ENCODE results near the gene LCLAT1.

The LCLAT1 gene

DNA sequence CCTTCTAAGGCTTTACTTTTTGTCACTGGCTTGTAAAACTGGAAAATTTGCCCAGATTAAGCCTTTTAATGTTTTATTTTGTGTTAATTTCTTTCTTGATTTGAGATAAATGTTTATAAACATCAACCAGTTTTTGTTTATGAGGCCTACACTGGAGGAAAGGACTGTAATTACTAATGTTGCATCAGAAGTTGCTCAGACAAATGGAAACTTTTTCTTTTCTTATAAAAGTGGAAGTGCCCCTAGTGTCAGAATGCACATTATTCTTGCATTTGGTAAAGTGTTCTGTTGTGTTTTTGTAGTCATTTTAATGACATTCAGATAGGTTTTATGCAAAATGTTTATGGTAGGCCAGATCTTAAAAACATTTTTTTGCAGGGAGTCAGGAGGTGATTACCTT lies 25.3 kb downstream of the LCLAT1 start:
- Histone ChIP-seq H3K4me1 (ENCODE audit: control insufficient read depth in 1 of 2, insufficient read depth in 1 of 2, low read depth in 1 of 2, low read length in 1 of 2) (peaks cover 14 to 15% of the 10 kb centered on the region in 2 experiments), H3K36me3 (no peaks in the 10 kb centered on the region), H3K27me3 (no peaks in the 10 kb centered on the region), H3K4me3 (ENCODE audit: low read depth in 1 of 2, low read length in 1 of 2) (no peak overlapping the region), H3K9me3 (no peaks in the 10 kb centered on the region), H3K27ac (peak overlapping the region; percentile 67)
- TF ChIP-seq, protein P1, sequence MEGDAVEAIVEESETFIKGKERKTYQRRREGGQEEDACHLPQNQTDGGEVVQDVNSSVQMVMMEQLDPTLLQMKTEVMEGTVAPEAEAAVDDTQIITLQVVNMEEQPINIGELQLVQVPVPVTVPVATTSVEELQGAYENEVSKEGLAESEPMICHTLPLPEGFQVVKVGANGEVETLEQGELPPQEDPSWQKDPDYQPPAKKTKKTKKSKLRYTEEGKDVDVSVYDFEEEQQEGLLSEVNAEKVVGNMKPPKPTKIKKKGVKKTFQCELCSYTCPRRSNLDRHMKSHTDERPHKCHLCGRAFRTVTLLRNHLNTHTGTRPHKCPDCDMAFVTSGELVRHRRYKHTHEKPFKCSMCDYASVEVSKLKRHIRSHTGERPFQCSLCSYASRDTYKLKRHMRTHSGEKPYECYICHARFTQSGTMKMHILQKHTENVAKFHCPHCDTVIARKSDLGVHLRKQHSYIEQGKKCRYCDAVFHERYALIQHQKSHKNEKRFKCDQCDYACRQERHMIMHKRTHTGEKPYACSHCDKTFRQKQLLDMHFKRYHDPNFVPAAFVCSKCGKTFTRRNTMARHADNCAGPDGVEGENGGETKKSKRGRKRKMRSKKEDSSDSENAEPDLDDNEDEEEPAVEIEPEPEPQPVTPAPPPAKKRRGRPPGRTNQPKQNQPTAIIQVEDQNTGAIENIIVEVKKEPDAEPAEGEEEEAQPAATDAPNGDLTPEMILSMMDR (IDR thresholded peaks at IDR 0.05): no peak

DNA sequence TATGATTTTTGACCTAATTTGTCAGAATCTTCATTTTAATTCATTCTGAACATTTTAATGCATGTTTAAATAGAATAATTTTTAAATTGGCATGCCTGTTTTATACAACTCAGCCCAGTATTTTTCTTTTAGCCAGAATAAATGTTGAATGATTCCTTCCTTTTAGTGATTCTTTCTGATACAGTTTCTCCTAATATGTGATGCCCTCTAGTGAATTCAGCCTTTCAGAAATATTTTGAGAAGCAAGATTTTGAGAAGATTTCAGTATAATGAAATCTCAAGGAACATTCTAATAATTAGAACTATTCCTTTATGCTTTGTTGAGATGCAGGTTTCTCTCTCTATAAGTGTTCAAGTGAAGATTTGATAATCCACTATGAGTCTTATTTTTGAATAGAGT lies 28.5 kb downstream of the LCLAT1 start:
- Histone ChIP-seq H3K4me1 (ENCODE audit: control insufficient read depth in 1 of 2, insufficient read depth in 1 of 2, low read depth in 1 of 2, low read length in 1 of 2) (peaks cover 13 to 14% of the 10 kb centered on the region in 2 experiments), H3K36me3 (no peaks in the 10 kb centered on the region), H3K27me3 (no peaks in the 10 kb centered on the region), H3K9me3 (no peaks in the 10 kb centered on the region), H3K27ac (no peak overlapping the region), H3K4me3 (ENCODE audit: low read depth in 1 of 2, low read length in 1 of 2) (no peak overlapping the region)
- TF ChIP-seq, protein P1 (IDR thresholded peaks at IDR 0.05): no peak

DNA sequence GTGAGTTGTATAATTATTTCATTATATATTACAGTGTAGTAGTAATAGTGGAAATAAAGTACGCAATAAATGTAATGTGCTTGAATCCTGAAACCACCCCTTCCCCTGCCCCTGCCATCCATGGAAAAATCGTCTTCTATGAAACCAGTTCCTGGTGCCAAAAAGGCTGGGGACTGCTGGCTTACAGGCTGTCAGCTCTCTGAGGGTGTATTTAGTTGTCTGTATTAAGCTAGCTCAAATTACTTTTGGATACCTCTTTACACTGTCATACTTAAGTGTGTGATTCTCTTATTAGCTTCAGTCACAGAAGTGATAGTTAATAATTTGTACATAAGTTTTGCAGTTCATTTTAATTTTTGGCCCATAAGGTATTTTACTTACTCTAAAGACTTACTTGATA lies 29.6 kb downstream of the LCLAT1 start:
- H3K4me3 ChIP-seq (ENCODE audit: low read depth in 1 of 2, low read length in 1 of 2): no peak overlapping the region
- H3K27ac ChIP-seq: no peak overlapping the region
- no peaks in the 10 kb centered on the region for H3K27me3 ChIP-seq
- TF ChIP-seq, protein P1 (IDR thresholded peaks at IDR 0.05): no peak
- H3K9me3 ChIP-seq: no peaks in the 10 kb centered on the region
- H3K4me1 ChIP-seq (ENCODE audit: control insufficient read depth in 1 of 2, insufficient read depth in 1 of 2, low read depth in 1 of 2, low read length in 1 of 2): peaks cover 17 to 20% of the 10 kb centered on the region in 2 experiments
- no peaks in the 10 kb centered on the region for H3K36me3 ChIP-seq

DNA sequence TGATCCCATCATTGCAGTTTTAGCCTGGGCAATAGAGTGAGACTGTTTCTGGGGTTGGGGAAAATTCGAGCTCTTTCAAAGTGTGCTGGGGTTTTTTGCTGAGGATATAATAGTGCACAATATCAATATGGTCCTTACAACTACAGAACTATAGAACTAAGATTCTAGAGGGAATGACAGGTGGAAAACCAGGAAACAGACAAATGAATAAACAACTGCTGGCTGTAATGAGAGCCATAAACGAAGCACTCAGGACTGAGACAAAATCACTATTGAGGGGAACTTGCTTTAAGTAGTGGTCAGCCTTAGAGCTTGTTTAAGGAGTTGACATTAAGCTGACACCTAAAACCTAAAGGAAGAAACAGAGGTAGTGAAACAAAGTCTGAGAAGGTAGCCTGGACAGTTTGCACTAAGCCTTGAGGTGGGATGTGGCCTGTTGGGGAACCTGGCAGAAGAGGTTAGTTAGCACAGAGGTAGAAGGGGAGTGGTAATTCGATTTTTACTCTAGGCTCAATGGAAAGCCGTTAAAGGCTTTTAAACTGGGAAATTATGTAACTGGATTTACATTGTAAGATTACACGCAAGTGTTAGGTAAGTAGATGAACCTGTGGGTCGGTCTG lies 33.8 kb downstream of the LCLAT1 start:
- Histone ChIP-seq H3K9me3 (no peaks in the 10 kb centered on the region), H3K36me3 (no peaks in the 10 kb centered on the region), H3K27ac (peak overlapping the region; percentile 75), H3K4me3 (ENCODE audit: low read depth in 1 of 2, low read length in 1 of 2) (no peak overlapping the region), H3K27me3 (no peaks in the 10 kb centered on the region), H3K4me1 (ENCODE audit: control insufficient read depth in 1 of 2, insufficient read depth in 1 of 2, low read depth in 1 of 2, low read length in 1 of 2) (peaks cover 19 to 24% of the 10 kb centered on the region in 2 experiments)
- TF ChIP-seq, protein P1 (IDR thresholded peaks at IDR 0.05): no peak

DNA sequence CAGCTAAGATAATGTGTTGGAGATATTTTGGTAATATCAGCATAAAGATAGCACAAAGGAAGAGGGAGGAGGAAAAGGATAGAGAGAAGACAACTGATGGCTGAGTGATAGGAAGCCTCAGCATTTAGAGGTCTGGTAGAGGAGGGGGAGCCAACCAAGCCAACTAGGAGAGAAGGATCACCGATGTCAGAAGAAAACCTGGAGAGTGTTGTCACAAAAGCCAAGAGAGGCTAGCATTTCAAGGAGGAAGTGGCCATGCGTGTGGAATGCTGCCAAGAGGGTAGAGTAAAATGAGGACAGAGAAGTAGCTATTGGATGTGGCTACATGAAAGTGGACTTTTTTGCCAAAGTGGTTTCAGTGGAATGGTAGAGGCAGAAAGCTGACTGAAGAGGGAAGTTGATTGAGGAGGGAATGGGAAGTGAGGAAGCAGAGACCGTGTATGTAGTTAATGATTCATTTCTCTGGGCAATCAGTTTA lies 34.3 kb downstream of the LCLAT1 start:
- no peak overlapping the region for H3K4me3 ChIP-seq (ENCODE audit: low read depth in 1 of 2, low read length in 1 of 2)
- peak overlapping the region; percentile 75 for H3K27ac ChIP-seq
- no peaks in the 10 kb centered on the region for H3K9me3 ChIP-seq
- peaks cover 19 to 26% of the 10 kb centered on the region in 2 experiments for H3K4me1 ChIP-seq (ENCODE audit: control insufficient read depth in 1 of 2, insufficient read depth in 1 of 2, low read depth in 1 of 2, low read length in 1 of 2)
- H3K27me3 ChIP-seq: no peaks in the 10 kb centered on the region
- TF ChIP-seq, protein P1 (IDR thresholded peaks at IDR 0.05): no peak
- H3K36me3 ChIP-seq: no peaks in the 10 kb centered on the region
